GM18520 (cell line): ENCODE data around the gene ARFGEF3.

ENCODE experiments used
- ATAC-seq: cut with Tn5 transposase; IDR thresholded peaks from one replicate; pipeline ENCODE4 v1.9.1; 2021; ENCODE audit not compliant: unreplicated experiment

The ARFGEF3 gene

DNA sequence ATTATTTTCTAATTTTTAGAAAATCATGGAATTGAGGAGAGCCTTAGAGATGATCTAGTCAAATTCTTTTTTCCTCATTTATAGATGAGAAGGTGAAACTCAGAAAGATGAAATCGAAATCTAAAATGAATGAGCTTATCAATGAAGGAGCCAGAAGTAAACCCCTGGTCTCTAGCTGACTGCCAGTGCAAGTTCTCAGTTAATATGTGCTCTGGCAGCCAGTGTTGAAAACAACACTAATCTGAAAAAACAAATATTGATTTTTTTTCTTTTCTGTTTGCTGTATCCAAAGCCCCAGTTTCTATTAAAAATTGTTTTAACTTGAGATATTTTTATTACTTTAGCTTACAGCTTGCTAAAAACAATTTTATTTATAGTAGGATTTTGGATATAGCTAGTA, 78.0 kb downstream of the ARFGEF3 start:
- ATAC-seq: no peak

GRCh38 chr6:138240476-138241245, 78.9 kb downstream of the ARFGEF3 start:
- ATAC-seq: no peak

- ATAC-seq: no peak
These were observed 79.6 kb downstream of the ARFGEF3 start for GRCh38 chr6:138241381-138241780.

DNA sequence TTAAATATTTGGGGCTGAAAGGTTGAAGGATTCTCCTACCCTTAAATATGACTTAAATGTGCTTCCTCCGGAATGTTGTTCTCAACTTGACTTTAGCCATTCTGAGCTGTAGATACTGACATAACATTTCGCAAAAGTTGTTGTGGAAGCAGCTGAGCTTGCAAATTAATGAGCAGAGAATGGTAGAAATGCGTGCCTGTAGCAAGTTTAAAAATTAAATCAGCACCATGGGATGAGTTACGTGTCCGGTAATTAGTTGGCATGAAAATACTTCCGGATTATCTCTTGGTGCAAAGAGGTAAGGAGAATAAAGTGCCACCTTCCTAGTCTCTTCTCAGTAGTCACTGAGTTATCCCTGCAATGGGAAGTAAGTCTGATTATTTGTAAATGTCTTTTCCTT, 80.2 kb downstream of the ARFGEF3 start:
- no peak for ATAC-seq

DNA sequence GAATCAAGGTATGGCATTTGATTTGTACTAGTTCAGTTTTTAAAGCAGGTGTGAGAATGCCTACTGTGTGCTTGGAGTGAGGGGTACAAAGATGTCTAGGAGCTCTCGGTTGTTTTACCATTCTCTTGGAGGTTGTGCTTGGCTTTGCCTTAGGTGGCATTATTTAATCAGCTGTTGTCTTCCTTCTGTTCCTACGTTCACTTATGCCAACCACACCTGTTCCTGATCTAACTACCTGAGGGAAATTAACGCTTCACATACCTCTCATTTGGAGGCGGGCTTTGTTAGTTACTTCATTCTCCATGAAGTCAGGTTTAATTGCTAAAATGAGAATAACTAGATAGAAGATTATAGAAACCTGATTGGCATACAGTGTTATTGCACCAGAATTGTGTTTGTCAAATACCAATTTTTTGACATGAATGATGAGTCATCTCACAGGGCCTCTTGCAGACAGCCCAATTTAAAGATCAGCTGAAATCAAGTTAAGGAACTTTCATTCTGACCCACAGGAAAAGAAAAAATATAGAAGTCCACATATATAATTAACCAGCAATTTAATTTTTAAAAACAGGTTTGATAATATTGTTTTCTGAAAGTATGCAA, 81.4 kb downstream of the ARFGEF3 start:
- no peak for ATAC-seq

DNA sequence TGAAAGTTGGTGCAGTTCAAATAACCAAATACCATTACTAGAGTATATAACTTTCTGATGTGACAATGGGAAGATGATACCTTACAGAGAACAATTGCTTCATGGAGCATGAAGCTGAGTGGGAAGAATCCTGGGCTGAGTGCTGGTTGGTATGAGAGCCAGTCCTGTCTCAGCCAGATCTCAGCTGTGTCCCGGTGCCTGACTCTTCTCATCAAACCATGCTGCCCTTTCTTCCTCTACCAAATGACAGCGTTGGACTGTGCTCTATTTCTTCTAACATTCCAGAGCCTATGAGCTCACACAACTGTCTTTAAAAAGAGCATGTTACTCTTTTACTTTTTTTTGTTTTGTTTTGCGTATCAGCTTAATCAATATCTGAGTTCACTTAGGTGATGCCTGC, 84.0 kb downstream of the ARFGEF3 start:
- no peak for ATAC-seq

GRCh38 chr6:138246650-138247440, 85.1 kb downstream of the ARFGEF3 start:
- ATAC-seq: no peak

GRCh38 chr6:138248011-138248410, 86.3 kb downstream of the ARFGEF3 start:
- no peak for ATAC-seq

DNA sequence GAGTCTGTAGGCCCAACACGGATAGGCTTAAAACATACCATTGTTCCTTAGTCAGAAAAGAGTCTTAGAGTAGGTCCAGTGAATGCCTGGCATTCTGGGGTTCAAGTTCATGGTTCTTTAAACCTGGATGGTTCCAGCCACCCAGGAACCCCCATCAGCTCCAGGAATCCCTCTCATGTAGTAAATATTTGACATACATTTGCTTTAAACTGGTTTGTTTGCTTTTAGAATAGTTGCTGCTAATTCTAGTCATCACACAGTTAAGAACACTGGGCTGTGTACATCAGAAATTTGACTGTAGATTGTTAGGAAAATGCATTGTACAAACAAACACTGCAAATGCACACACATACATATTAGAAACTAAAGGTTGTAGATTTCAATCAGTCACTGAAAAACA, 87.1 kb downstream of the ARFGEF3 start:
- no peak for ATAC-seq

DNA sequence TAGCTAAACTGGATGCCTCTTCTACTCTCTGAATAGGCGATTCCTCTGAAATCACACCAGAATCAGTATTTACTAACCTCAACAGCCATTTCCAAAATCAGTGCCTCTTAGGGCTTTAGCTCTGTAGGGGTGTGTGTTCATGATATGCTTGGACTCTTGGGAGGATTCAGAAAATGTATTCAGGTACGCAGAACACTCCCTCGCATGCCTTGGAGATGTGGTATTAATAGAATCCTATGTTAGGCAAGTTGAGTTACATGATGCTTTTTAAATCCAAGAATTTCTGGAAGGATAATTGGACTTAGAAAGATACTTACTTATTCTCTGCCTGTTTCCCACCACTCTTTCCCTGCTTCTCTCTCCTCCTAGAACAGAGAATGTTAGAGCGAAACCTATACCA, 88.3 kb downstream of the ARFGEF3 start:
- ATAC-seq: no peak

DNA sequence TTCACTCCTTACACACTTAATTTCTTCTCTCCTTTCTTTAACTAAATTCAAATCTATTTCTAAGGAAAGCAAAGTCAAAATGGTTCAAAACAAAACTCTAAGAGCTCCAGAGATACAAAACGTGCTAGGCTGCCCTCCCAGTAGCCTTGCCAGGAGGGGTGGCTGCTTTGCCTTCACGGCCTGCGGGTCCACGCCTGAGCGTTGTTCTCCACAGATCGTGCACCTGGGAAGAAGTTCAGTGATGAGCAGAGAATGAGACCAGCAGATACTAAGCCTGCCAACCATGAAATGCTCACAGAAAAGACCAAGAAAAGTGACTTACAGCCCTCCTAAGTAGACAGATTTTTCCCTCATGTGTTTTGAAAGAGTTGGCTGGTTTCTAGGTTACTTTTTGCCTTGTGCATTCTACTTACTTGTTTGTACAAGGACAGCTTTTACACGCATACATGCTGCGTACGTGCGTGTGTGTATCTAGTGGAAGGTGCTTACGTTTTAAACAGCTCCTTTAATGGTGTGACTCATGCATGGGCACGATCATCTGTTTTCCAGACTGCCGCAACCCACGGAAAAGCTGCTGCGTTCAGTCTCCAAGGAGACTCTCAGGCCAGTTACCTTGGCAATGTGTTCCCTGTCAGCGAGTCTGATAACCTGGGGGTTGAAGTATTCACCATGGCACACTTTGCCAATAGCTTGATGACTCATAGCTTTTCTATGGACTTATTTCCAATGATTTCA, 88.9 kb downstream of the ARFGEF3 start:
- no peak for ATAC-seq

DNA sequence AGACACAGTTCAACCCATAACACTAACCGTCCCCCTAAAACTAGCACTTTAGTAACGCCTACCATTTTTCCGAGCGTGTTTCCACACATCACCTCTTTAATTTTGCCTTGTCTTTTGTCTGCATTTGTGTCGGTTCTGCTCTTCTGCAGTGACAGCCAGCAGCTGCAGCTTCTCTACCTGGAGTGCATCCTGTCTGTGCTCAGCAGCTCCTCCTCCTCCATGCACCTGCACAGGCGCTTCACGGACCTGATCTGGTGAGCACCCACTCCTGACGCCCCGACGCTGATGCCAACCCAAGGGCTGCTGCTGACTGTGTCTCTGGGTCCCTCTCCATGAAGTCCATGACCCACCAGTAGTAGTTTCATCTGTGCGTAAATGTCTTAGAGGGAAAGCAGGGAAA, 92.0 kb downstream of the ARFGEF3 start:
- ATAC-seq: no peak

DNA sequence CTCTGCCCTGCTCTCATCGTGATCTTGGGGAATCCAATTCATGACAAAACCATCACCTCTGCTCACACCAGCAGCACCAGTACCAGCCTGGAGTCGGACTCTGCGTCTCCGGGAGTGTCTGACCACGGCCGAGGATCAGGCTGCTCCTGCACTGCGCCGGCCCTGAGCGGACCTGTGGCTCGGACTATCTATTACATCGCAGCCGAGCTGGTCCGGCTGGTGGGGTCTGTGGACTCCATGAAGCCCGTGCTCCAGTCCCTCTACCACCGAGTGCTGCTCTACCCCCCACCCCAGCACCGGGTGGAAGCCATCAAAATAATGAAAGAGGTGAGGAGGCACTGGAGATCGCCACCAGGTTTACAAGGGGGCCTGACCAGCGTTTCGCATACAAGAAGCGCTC, 93.7 kb downstream of the ARFGEF3 start:
- no peak for ATAC-seq

GRCh38 chr6:138257638-138258040, 95.9 kb downstream of the ARFGEF3 start:
- ATAC-seq: no peak

GRCh38 chr6:138258197-138258596, 96.5 kb downstream of the ARFGEF3 start:
- ATAC-seq: no peak

- ATAC-seq: no peak
These were observed 97.3 kb downstream of the ARFGEF3 start for GRCh38 chr6:138258991-138259390.

DNA sequence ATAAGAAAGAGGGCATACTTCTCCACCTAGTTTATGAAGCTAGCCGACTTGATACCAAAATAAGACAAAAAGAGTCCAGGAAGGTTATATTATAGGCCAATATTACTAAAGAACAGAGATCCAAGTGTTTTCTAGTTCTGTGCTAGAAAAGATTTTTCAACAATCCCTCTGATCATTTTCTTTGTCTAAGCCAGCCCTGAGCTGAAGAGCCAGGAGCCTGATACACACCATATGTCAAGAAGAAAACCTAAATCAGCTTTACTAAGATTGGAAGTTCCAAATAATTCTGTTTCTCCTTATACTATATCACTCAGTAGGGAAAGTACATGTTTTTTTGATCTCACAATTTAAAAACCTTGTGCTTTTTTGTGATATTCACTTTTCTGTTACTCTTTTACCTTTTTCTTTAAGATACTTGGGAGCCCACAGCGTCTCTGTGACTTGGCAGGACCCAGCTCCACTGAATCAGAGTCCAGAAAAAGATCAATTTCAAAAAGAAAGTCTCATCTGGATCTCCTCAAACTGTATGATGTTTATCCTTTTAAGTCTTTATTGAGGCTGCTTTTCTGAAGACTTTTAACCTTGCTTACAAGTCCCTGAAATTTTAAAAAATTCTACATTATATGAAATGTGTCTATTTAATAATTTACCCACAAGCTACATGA, 99.5 kb downstream of the ARFGEF3 start:
- ATAC-seq: no peak

- ATAC-seq: no peak
These were observed 102.2 kb downstream of the ARFGEF3 start for GRCh38 chr6:138263963-138264362.

DNA sequence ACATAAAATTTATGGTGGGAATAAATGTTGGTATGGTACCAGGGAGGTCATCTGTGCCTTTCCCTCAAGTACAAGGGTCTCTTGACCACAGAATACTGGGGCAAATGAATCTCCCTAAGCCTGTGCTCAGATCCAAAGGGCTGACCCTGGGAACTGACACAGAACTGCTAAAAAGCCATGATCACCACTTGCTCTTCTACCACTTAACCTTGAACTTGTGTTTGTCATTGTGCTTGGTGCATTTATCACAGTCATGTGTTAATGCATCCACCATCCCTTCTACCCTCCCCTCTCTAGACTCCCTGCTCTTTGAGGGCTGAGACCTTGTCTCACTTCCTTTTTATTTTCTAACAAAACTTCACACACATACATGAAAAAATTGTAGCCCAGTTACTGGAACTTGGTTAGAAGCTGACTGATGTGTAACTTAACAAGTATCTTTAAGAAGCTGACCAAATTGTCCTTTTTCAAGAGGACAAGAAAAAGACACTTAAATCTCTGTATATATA, 102.7 kb downstream of the ARFGEF3 start:
- ATAC-seq: no peak

DNA sequence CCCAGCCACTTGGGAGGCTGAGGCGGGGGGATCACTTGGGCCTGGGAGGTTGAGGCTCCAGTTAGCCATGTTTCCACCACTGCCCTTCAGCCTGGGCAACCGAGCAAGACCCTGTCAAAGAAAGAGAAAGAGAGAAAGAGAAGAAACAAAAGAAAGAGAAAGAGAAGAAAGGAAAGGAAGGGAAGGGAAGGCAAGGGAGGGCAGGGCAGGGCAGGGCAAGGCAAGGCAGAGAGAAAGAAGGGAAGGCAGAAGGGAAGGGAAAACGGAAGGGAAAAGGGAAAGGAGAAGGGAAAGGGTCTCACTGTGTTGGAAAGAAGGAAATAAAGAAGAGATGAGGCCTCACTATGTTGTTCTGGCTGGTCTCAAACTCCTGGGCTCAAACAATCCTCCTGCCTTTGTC, 104.4 kb downstream of the ARFGEF3 start:
- ATAC-seq: no peak
